ENCODE data around the gene TFF1.
"Not testable (repeated sequence)": the region's sequence is repeated elsewhere in the genome, so short reads cannot be mapped to it uniquely, and the experiment has no call there.

The TFF1 gene

DNA sequence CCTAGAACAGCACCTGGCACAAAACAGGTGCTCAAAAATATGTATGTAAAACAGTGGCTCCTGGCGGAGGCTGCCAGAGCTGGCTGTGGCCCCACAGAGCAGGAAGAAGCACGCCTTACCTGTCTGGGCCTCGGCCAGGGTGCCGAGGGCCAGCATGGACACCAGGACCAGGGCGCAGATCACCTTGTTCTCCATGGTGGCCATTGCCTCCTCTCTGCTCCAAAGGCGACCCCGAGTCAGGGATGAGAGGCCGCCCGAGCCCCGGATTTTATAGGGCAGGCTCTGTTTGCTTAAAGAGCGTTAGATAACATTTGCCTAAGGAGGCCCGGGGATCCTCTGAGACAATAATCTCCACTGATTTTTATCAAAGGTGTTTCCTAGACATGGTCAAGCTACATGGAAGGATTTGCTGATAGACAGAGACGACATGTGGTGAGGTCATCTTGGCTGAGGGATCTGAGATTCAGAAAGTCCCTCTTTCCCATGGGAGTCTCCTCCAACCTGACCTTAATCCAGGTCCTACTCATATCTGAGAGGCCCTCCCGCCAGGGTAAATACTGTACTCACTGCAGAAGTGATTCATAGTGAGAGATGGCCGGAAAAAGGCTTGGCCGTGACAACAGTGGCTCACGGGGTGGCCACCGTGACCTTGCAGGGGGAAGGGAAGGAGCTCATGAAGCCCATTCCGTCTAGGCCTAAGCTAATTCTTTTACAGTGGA, at the start of gene TFF1:
TFF1 (minus strand) TSS at position 244 of the 719 bp plus-strand sequence; CDS start at position 204, 40 bp downstream.
- DNase-seq (ENCODE audit: low read depth), result no peak

DNA sequence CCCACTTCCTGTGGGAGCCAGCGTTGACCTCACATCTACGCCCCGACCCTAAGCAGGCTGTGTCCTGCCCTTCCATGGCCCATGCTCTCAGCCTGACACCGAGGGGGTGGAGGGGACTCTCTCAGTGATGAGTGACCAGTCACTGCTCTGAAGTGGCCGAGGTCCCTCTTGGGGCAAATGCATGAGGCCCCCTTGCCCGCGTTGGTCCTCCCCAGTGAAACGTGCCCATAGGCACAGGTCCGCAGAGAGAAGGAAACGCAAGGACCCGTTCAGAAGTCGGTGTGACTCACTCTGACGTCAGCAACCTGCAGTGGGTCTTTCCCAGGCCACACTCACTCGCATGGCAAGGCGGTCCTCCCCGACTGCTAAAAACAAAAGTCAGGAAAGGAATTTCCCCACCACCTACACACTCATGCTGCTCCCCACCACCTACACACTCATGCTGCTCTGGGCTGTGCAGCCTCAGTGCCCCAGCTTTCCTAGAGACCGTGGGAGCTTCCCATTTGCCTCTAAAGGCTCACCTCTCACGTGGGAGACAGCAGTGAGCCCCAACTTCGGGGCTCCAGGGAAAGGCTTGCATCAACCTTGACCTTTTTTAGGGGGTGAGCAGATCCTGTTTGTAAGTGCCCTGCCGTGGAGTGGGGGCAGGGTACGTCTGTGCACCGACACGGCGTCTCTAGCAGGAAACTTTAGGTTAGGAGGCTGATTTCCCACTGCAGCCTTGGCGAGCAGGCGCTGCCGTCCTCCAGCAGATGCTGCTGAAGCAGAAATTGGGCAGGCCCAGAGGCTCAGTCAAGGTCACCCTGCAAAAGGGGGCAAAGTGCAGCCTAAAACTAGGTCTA, 48.8 kb upstream of the TFF1 start:
- no peak for DNase-seq (ENCODE audit: low read depth)

DNA sequence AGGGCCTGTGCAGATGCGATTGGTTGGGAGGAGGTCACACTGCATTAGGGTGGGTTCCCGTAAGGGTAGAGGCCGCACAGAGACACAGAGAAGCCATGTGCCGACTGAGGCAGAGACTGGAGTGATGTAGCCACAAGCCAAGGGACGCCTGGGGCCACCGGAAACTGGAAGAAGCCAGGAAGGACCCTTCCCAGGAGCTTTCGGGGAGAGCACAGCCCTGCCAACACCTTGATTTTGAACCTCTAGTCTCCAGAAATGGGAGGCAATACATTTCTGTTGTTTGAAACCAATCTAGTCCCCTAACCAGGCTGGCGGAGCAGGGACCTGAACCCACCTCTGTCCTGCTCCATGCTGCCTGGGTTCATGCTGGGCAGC, 48.2 kb upstream of the TFF1 start:
- no peak for DNase-seq (ENCODE audit: low read depth)

DNA sequence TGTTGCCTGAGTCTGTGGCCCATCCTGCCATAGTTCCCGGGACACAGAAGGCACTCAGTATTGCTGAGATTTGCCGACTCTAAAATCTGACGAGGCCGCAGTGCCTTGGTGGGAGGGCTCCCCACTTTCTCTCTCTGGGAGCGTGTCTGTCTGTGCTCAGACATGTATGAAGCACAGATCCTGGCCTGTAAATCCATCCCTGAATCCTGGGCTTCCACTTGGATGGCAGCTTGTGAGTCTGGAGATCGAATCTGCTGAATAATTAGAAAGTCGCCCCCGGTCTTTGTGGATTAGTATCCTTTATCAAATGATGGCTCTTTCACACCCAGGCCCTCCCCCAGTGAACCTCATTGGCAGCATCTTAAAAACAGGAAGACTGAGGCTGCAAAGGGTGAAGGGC, 47.7 kb upstream of the TFF1 start:
- no peak for DNase-seq (ENCODE audit: low read depth)

DNA sequence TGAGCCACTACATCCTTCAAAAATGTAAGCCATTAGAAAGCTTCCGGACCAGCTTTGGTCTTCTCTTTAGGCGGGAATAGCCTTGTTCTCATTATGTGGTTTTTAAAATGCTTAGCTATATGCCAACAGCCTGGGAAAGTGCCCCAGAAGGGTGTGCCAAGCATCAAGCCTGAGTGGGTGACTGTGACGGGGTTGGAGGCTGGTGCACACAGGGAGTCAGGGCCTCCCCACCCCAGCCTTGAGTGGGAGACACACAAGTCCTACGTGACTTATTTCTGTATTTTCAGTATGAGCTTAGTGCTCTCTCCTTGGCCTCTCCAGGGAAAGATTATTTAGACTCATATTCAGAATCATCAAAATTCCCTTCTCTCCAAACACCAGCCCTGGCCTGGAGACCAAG, 47.2 kb upstream of the TFF1 start:
- DNase-seq (ENCODE audit: low read depth), result no peak

DNA sequence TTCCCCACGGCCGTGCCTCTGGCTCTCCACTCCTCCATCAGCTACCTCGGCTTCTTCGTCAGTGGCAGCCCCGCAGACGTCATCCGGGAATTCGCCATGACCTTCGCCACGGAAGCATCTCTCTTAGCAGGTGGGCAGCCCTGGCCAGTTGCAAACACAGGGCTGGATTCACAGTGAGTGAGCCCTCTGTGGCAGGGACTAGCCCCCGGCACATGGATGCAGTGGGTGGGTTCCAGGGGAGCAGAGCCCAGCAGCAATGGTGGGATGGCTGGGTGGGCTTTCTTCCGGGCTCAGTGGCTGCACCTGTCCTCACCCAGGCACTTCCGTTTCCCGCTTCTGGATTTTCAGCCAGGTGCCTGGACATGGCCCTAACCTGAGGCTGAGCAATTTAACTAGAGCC, 46.8 kb upstream of the TFF1 start:
- DNase-seq (ENCODE audit: low read depth), result no peak

DNA sequence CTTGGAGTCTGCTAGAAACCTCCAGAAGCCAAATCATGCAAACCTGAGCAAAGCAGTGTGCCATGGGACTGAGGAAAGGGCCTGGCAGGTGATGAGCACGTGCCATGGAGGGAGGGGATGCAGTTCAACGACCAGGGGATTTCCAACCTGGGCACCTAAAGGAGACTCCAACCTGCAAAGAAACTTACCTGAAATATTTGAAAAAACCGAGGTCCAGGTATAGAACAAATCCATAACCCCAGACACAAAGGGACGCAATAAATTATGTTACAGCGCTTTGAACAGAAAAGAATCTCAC, 46.2 kb upstream of the TFF1 start:
- DNase-seq (ENCODE audit: low read depth), result no peak

DNA sequence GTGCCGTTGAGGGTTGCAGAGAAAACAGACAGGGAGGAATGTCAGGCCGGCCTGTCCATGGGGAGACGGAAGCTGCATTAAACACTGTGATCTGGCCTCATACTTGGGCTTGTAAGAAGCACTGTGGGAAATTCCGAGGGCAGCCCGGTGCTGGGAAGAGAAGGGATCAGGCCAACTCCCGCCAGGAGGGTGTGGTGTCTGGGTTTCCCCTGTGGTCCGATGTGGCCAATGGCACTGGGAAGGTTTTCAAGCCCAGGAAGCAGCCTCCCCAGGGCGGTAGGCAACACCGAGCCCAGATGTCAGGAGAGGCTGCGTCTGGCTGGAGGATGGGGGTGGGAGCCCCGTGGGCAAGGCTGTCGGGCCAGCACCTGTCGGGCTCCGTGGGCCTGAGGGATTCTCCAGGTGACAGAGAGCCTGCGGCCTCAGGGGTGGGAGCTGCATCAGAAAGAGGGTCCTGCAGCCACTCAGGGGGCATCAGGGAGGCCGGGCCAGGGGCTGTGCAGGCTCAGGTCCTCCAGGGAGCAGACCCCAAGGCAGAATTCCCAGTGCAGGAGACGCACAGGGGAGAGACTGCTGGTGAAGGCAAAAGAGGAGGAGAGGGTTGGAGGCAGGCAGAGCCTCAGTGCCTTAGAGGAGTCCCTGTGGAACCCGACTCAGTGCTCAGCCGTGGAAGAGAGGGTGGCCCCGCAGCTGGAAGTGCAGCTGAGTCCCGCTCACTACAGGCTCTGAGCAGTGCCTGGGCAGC, 45.7 kb upstream of the TFF1 start:
- no peak for DNase-seq (ENCODE audit: low read depth)

DNA sequence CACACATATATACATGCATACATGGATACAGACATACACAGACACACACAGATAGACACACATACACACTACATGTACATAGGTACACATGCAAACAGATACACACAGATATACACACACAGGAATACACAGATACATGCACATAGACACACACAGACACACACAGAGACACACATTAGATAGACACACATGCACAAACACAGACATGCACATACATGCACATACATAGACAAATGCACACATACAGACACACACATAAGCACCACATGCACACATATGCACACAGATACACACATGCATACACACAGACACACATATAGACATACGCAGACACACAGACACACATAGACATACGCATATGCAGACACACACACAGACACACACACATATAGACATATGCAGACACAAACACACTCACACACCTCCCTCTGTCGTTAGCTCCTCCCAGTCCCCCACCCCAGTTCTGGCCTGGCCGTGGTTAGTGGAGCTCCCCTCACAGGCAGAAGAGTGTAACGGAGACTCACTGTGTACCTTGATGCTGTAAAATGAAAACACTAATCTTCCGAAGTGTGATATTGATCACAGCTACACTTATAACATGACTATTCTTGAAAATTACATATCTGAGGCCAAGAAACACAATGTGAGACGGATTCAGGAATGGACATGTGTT, 45.0 kb upstream of the TFF1 start:
- no peak for DNase-seq (ENCODE audit: low read depth)

DNA sequence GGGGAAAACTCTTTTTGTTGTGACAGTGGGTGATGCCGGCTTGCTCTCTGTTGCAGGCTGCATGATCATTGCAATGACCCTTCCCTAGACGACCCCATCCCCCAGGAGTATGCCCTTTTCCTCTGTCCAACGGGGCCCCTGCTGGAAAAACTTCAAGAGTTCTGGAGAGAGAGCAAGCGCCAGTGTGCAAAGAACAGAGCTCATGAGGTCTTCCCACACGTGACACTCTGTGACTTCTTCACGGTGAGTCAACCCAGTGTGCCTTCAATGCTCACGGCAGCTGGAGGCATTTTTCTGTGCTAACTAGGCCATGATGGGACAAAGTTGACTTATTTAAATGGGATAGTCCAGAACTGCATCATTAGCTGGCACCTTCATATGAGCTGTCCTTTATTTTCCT, 43.0 kb upstream of the TFF1 start:
- no peak for DNase-seq (ENCODE audit: low read depth)

DNA sequence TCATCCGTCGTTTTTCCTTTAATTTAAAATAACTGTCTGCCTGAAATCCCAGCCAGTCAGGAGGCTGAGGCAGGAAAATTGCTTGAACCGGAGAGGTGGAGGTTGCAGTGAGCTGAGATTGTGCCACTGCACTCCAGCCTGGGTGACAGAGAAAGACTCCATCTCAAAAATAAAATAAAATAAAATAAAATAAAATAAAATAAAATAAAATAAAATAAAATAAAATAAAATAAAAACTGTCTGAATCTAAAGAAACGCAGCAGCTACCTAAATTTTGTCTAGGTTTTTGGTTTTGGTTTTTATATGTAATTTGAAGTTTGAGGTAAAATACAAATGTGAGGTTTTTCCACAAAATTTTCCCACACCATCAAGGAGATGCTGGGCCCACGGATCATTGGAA, 42.4 kb upstream of the TFF1 start:
- not testable (repeated sequence) for DNase-seq (ENCODE audit: low read depth)

DNA sequence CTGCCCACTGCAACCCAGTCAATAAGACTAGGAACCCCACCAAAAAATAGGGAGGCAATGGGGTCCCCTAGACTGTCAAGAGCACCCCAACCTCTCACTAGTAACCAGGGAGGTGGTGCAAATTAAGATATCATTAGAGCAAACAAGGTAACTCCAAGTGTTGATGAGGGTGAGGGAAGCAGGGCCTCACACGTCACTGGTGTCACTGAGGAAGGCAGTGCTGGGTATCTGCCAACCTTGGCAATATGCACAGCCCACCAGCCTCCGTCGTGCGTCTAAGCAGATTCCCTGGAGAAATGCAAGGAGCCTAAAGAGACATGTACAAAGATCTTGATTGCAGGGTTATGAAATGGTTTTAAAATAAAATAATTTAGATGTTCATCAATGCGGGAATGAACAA, 41.1 kb upstream of the TFF1 start:
- DNase-seq (ENCODE audit: low read depth), result no peak

DNA sequence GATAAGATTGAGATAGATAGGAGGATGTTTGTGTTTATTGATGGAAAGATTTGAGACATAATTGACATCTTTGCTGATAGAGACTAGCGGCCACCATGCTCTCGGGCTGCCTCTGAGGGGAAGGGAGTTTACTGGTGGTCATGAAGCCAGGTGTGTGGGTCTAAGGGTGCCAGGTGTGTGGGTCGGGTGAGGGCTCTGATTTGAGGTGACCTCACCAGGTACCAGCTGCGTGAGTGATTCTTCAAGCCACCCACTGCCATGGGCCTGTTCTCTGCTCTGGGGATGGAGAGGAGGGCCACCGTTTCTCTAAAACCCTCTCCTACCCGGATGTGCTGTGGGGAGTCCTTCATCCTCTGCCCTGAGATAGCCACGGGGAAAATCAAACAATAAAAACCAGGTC, 40.5 kb upstream of the TFF1 start:
- no peak for DNase-seq (ENCODE audit: low read depth)

DNA sequence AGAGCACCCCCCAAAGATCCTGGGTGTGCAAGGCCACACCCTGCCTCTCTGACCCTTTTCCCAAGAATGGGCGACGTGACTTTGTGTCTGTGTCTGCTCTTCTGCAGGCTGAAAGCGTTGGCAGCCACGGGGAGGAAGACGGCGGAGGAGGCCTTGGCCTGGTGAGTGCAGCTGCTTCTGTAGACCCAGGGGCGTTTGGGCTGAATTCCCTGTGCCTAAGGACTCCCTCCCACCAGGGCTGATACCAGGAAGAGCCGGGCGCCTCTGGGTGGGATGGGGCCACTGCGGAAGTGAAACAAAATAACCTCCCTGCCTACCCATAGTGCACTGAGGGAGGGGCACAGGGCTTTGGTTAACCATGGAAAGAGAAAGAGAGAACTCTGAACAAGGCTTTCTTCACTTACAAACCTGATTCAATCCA, 39.9 kb upstream of the TFF1 start:
- DNase-seq (ENCODE audit: low read depth), result no peak

DNA sequence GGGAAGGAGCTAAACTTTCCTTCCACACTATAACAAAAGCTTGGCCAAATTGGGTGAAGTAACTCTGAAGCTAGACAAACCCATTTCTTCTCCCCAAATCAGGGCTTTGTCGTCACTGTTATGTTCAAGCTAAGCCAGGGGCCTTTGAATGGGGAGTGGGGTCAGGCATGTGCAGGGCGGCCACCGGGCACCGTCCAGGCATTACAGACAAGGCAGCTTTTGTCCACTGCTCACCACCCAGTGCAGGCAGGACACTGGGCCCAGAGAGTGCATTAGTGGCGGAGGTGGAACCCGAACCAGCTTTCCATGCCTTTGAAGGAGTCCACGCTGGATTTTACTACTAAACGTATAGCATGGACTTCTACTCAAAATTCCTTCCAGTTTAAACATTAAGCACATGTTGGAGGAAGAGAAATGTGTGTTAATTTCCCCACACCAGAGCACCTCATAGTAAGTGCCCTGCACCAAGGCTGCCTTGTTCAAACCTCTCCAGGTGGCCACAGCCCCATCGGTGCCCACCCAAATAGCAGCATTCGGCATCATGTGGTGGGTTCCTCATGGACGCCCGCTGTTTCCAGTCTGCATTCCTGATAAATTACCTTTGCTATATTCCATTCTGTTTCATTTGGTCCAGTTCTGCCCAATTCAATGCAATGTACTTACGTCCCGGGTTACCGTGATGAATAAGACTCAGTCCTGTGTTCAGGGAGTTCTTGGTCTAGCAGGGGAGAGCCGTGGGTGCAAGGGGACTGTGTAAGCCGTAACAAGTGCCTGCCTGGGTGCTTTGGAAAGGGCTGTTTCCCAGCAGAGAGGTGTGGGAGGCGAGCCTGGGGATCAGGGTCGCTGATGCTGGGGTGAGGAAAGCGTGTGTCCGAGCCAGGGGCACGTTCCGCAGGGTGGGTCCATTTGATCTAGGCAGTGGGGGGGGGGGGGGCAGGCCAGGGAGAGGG, 39.0 kb upstream of the TFF1 start:
- DNase-seq (ENCODE audit: low read depth), result no peak

DNA sequence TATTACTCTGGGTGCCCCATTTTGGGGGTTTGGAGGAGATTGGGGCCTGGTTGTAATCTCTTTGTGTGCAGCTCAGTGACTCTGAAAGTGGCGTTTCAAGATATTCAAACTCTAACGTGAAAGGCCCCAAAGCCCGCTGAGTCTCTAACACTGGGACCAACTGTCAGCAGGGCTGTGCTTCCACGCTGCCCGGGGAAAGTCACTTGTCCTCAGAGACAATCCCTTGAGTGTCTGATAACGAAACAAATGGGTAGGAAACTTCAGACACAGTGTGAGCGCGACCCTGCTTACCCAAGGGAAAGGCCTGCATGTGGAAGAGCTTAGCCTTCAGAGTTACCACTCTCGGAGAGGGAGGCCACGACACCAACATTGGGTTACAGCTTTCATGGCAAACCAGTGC, 38.2 kb upstream of the TFF1 start:
- DNase-seq (ENCODE audit: low read depth), result no peak

DNA sequence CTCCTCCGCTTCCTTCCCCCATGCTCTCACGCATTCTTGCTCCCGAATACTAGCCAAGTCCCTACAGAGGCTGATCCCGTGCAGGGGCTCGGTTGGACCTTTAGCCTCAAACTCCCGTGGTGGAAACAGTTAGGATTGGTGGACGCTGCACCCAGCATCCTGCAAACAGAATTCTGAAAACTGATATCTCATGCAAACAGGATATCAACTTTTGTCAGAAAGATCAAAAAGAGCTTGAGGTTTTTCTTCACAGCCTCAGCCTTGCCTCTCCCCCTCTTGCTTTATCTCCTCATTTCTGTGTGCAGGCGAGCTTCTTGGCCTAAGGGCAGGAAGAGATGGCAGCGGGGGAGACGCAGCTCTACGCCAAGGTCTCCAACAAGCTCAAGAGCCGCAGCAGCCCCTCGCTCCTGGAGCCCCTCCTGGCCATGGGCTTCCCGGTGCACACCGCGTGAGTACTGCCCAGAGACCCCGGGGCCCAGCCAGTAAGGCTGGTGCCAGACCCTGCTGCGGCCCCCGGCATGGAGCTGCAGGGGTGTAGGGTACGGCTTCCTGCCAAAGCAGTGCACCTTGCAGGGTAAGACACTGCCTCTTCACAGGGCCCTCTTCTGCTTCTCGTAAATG, 37.4 kb upstream of the TFF1 start, which contains the start of gene UBASH3A:
UBASH3A (plus strand) TSS at position 292 of the 621 bp plus-strand sequence; CDS start at position 336, 44 bp downstream.
- no peak for DNase-seq (ENCODE audit: low read depth)

DNA sequence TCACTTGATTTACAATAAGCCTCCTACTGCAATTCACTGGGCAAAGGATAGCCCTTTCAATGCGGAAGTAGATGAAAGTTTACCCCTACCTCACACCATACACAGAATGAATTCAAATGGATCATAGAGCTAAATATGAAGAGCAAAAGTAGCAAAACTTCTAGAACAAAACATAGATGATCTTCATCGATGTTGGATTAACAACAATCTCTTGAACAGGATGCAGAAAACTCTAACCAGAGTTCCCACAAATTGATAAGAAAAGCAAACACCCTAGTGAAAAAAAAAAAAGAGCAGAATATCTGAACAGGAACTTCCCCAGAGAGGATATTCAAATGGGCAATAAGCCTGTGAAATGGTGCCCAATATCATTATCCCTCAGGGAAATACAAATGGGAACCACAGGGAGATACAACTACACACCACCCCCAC, 35.5 kb upstream of the TFF1 start:
- DNase-seq (ENCODE audit: low read depth), result no peak

DNA sequence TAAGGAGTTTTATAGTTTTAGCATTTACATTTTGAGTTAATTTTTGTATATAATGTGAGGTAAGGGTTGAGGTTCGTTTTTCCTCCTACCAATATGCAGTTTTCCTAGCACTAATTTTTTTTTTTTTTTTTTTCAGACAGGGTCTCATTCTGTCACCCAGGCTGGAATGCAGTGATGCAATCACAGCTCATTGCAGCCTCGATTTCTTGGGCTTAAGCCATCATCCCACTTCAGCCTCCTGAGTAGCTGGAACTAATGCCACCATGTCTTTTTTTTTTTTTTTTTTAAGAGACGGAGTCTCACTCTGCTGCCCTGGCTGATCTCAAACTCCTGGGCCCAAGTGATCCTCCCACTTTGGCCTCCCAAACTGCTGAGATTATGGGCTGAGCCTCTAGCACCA, 34.8 kb upstream of the TFF1 start:
- no peak for DNase-seq (ENCODE audit: low read depth)

DNA sequence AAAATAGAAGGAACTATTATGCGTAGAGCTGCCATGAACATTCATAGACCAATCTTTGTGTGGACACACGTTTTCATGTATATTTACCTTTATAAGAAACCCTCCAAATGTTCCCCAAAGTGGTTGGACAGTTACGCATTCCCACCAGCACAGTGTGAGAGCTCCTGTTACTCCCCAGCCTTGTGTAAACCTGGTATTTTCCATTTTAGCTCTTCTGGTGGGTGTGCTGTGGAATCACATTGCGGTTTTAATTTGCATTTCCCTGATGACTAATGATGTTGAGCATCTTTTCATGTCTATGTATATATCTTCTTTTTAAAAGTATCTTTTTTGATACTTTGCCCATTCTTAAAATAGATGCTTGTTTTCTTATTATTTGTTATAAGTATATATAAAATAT, 34.2 kb upstream of the TFF1 start:
- no peak for DNase-seq (ENCODE audit: low read depth)

All from GM04503 (cell line).